Endothelial cell of umbilical vein (primary cell): ENCODE data around the gene UST.

Experiments
- EZH2 ChIP-seq: IDR thresholded peaks from 2 replicates; pipeline ENCODE4 v1.6.1; 2012; ENCODE audit warnings: borderline replicate concordance, low read depth, mild to moderate bottlenecking, moderate library complexity, low read length, inconsistent platforms; ENCODE audit not compliant: severe bottlenecking
- GATA2 ChIP-seq: IDR thresholded peaks from 2 replicates; pipeline ENCODE4 v1.7.0; 2011; ENCODE audit warnings: low read depth, mild to moderate bottlenecking, moderate library complexity, mixed read lengths, low read length; ENCODE audit not compliant: insufficient read length, insufficient read depth
- MYC ChIP-seq: IDR thresholded peaks from one replicate; pipeline ENCODE4 v1.6.1; 2011; ENCODE audit warnings: mild to moderate bottlenecking, low read depth, low read length
- POLR2A ChIP-seq: IDR thresholded peaks from 2 replicates; pipeline ENCODE4 v1.6.1; 2012; ENCODE audit warnings: low read depth, mild to moderate bottlenecking, control low read depth, low read length
- POLR2AphosphoS5 ChIP-seq: IDR thresholded peaks from 2 replicates; pipeline ENCODE4 v1.6.1; 2012; ENCODE audit warnings: low read depth, mild to moderate bottlenecking, control low read depth, low read length, moderate library complexity; ENCODE audit not compliant: insufficient read depth
- TF ChIP-seq, protein P1 (sequence below), 2 donors: IDR thresholded peaks; 1 replicate in 1 of 2; 2 replicates in 1 of 2; pipeline ENCODE4 v1.5.1; 2011; ENCODE audit warnings: low read length in 2 of 2, mild to moderate bottlenecking in 2 of 2, moderate library complexity in 2 of 2, control low read depth in 1 of 2, inconsistent platforms in 1 of 2, low read depth in 1 of 2; ENCODE audit not compliant: insufficient read depth in 1 of 2; ENCODE audit errors: extremely low read depth in 1 of 2
- TF ChIP-seq, protein P2 (sequence below): IDR thresholded peaks from 2 replicates; pipeline ENCODE4 v1.6.1; 2011; ENCODE audit not compliant: insufficient read depth, insufficient read length

DNA sequence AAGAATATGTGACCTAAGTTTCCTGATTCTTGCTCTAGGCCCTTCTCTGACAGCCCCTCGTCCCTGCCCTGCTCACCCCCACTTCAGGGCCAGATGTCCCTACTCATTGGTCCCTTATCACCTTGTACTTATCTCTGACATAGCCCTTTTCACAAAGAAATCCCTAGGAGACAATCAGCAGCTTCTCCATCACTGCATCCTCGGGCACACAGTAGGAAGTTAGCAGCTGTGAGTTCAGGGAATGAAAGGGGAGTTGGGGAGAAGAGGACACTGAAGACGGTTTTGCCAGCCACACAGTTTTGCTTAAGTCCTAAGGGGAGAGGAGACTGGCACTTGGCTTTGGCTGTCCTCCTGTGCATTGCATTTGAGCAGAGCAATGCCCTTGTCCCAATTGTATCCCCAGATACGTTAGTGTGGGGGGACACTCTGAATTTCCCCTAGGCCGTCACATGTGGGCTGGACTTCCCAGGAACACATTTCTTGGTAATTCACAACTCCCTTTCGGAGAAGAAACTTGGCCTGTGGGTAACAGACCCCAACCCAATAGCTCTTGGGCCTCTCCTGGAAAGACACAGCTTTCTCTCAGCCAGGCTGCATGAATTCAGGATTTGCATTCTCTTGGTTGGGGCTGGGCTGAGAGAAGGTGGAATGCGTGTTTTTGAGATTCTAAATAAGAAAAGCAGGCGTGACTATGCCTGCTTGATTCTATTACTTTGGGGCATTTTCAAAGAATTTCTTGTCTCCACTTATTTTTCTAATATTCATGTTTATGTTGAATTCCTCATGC lies 177.6 kb downstream of the UST start:
- TF ChIP-seq POLR2A = no peak
- TF ChIP-seq, protein P1, sequence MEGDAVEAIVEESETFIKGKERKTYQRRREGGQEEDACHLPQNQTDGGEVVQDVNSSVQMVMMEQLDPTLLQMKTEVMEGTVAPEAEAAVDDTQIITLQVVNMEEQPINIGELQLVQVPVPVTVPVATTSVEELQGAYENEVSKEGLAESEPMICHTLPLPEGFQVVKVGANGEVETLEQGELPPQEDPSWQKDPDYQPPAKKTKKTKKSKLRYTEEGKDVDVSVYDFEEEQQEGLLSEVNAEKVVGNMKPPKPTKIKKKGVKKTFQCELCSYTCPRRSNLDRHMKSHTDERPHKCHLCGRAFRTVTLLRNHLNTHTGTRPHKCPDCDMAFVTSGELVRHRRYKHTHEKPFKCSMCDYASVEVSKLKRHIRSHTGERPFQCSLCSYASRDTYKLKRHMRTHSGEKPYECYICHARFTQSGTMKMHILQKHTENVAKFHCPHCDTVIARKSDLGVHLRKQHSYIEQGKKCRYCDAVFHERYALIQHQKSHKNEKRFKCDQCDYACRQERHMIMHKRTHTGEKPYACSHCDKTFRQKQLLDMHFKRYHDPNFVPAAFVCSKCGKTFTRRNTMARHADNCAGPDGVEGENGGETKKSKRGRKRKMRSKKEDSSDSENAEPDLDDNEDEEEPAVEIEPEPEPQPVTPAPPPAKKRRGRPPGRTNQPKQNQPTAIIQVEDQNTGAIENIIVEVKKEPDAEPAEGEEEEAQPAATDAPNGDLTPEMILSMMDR (IDR thresholded peaks at IDR 0.05; ENCODE audit: extremely low read depth in 1 of 2, insufficient read depth in 1 of 2, low read depth in 1 of 2, low read length in 2 of 2) = no peak
- no peak for TF ChIP-seq POLR2AphosphoS5
- TF ChIP-seq, protein P2, sequence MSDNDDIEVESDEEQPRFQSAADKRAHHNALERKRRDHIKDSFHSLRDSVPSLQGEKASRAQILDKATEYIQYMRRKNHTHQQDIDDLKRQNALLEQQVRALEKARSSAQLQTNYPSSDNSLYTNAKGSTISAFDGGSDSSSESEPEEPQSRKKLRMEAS = no peak
- no peak for TF ChIP-seq MYC
- no peak for TF ChIP-seq EZH2
- no peak for TF ChIP-seq GATA2
